NCI-H1436 treated with DMSO at 0.1 percent for 48 hours (cell line): ENCODE measurements around the gene TMEM200A.
"Not testable (repeated sequence)": the region's sequence is repeated elsewhere in the genome, so short reads cannot be mapped to it uniquely, and the experiment has no call there.

Experiments used
- DNase-seq: peaks from one replicate; lab custom pipeline; 2025; lab: John Stamatoyannopoulos, UW

TMEM200A gene

GRCh38 chr6:130365166-130366106 lies at the start of gene TMEM200A:
TSS of gene TMEM200A (plus strand) at chr6:130366017. CDS start at chr6:130440423, 74,406 bp downstream.
- no peak for DNase-seq

- DNase-seq, result no peak
Measured at GRCh38 chr6:130320908-130321307, 44.9 kb upstream of the TMEM200A start.

- DNase-seq, result no peak
Measured at GRCh38 chr6:130322673-130323268, 43.0 kb upstream of the TMEM200A start.

- DNase-seq, result no peak
Measured at GRCh38 chr6:130324657-130325056, 41.2 kb upstream of the TMEM200A start.

- DNase-seq, result no peak
Measured at GRCh38 chr6:130326496-130326895, 39.3 kb upstream of the TMEM200A start.

- no peak for DNase-seq
Measured at GRCh38 chr6:130337534-130337933, 28.3 kb upstream of the TMEM200A start.

- DNase-seq, result not testable (repeated sequence)
Measured at GRCh38 chr6:130346324-130346723, 19.5 kb upstream of the TMEM200A start.

- DNase-seq, result no peak
Measured at GRCh38 chr6:130354322-130354721, 11.5 kb upstream of the TMEM200A start.

GRCh38 chr6:130355572-130355971 lies 10.2 kb upstream of the TMEM200A start:
- no peak for DNase-seq

GRCh38 chr6:130357436-130357835 lies 8.4 kb upstream of the TMEM200A start:
- no peak for DNase-seq

GRCh38 chr6:130359736-130360135 lies 6.1 kb upstream of the TMEM200A start:
- DNase-seq, result no peak

- no peak for DNase-seq
Measured at GRCh38 chr6:130362128-130362527, 3.7 kb upstream of the TMEM200A start.

- no peak for DNase-seq
Measured at GRCh38 chr6:130364224-130364780, 1.5 kb upstream of the TMEM200A start.

- no peak for DNase-seq
Measured at GRCh38 chr6:130366107-130367005, 539 bp downstream of the TMEM200A start.

GRCh38 chr6:130367767-130368166 lies 1.9 kb downstream of the TMEM200A start:
- DNase-seq, result no peak

- DNase-seq, result no peak
Measured at GRCh38 chr6:130368576-130368975, 2.8 kb downstream of the TMEM200A start.

- no peak for DNase-seq
Measured at GRCh38 chr6:130369831-130370230, 4.0 kb downstream of the TMEM200A start.

GRCh38 chr6:130371921-130372420 lies 6.2 kb downstream of the TMEM200A start:
- no peak for DNase-seq

- no peak for DNase-seq
Measured at GRCh38 chr6:130372786-130373185, 7.0 kb downstream of the TMEM200A start.

- no peak for DNase-seq
Measured at GRCh38 chr6:130373992-130374391, 8.2 kb downstream of the TMEM200A start.

GRCh38 chr6:130376936-130377335 lies 11.1 kb downstream of the TMEM200A start:
- no peak for DNase-seq

- DNase-seq, result no peak
Measured at GRCh38 chr6:130377371-130377770, 11.6 kb downstream of the TMEM200A start.
